ENCODE measurements around the gene ZRANB1.

The ZRANB1 gene

GRCh38 chr10:125005312-125006187, 63.6 kb downstream of the ZRANB1 start:
- Histone ChIP-seq H3K4me3 (ENCODE audit: low read depth in 1 of 2, low read length in 1 of 2) (no peak overlapping the region), H3K27ac (no peak overlapping the region), H3K4me1 (ENCODE audit: control insufficient read depth in 1 of 2, insufficient read depth in 1 of 2, low read depth in 1 of 2, low read length in 1 of 2) (peaks cover 20 to 25% of the 10 kb centered on the region in 2 experiments), H3K36me3 (peaks cover 62% of the 10 kb centered on the region), H3K27me3 (no peaks in the 10 kb centered on the region), H3K9me3 (no peaks in the 10 kb centered on the region)
- TF ChIP-seq CTCF (IDR thresholded peaks at IDR 0.05), result no peak

DNA sequence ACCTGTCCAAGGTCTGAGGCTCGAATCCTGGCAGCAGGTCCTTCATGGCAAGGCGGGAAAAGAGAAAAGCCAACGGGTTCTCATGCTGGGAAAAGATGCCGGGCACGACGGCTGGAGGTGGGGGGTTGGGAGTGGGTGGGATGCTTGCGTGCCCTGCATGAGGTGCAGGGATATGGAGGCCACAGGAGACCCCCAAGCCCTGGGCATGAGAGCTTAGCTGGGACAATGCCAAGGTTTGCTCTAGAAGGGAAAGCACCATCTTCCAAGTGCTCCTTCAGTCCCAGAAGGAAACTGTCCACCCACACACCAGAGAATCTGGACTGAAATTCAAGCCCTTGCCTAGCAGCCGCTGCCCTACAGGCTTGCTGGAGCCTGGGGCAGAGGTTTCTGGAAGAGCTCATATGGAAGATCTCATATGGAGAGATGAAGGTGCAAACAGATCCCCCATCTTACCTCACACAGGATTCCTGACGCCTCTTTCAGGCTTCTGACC, 64.3 kb downstream of the ZRANB1 start:
- Histone ChIP-seq H3K4me1 (ENCODE audit: control insufficient read depth in 1 of 2, insufficient read depth in 1 of 2, low read depth in 1 of 2, low read length in 1 of 2) (peaks cover 20 to 25% of the 10 kb centered on the region in 2 experiments), H3K9me3 (no peaks in the 10 kb centered on the region), H3K36me3 (peaks cover 56% of the 10 kb centered on the region), H3K4me3 (ENCODE audit: low read depth in 1 of 2, low read length in 1 of 2) (no peak overlapping the region), H3K27ac (no peak overlapping the region), H3K27me3 (no peaks in the 10 kb centered on the region)
- TF ChIP-seq CTCF (IDR thresholded peaks at IDR 0.05), result no peak

DNA sequence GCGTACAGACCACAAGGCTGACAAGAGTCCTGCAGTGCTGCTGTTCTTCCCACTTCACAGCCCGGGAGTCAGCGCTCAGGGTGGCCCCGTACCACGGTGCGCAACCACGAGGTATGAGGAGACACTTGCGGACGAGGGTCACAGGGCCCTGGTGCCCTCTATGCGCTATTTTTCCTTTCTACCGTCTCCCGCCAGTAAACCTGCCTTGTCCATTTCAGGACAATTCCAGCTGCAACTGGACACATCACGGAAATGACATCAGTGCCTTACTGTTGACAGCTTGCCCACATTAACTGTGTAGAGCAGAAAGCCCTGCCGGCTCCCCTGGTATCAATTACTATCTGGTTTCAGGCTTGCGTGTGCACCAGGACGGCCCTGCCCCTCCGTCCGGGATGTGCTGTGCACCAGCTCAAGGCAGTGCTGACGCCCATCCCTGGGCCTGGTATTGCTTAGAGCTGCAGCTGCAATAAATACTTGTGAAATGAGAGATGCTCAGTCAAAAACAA, 65.1 kb downstream of the ZRANB1 start:
- TF ChIP-seq CTCF (IDR thresholded peaks at IDR 0.05), result no peak
- Histone ChIP-seq H3K4me1 (ENCODE audit: control insufficient read depth in 1 of 2, insufficient read depth in 1 of 2, low read depth in 1 of 2, low read length in 1 of 2) (peaks cover 20 to 25% of the 10 kb centered on the region in 2 experiments), H3K4me3 (ENCODE audit: low read depth in 1 of 2, low read length in 1 of 2) (no peak overlapping the region), H3K9me3 (no peaks in the 10 kb centered on the region), H3K27ac (peak overlapping the region; percentile 88), H3K27me3 (no peaks in the 10 kb centered on the region), H3K36me3 (peaks cover 56% of the 10 kb centered on the region)

DNA sequence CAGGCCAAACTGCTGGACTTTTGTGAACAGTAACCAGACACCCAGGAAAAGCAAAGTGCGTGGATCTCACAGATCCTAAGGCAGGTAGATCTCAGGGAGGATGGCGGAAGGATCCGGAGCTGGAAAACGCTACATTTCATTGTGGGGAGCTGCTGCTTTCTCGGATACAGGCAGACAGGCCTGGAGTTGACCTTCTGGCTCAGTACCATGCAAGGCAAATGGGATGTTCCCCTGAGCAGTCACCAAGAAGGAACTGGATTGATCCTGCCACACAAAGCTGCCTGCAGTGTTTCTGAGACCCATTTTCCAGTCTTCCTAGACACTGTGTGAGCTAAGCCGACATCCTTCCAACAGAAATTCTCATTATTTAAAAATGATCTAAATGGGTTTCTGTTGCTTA, 65.5 kb downstream of the ZRANB1 start:
- no peak overlapping the region for H3K4me3 ChIP-seq (ENCODE audit: low read depth in 1 of 2, low read length in 1 of 2)
- peaks cover 20 to 25% of the 10 kb centered on the region in 2 experiments for H3K4me1 ChIP-seq (ENCODE audit: control insufficient read depth in 1 of 2, insufficient read depth in 1 of 2, low read depth in 1 of 2, low read length in 1 of 2)
- H3K9me3 ChIP-seq, result no peaks in the 10 kb centered on the region
- H3K27me3 ChIP-seq, result no peaks in the 10 kb centered on the region
- H3K27ac ChIP-seq, result peak overlapping the region; percentile 88
- H3K36me3 ChIP-seq, result peaks cover 56% of the 10 kb centered on the region
- TF ChIP-seq CTCF (IDR thresholded peaks at IDR 0.05), result no peak

- no peak for TF ChIP-seq CTCF (IDR thresholded peaks at IDR 0.05)
- peak overlapping the region; percentile 88 for H3K27ac ChIP-seq
- H3K4me3 ChIP-seq (ENCODE audit: low read depth in 1 of 2, low read length in 1 of 2), result peak overlapping the region in 1 of 2 experiments; percentile 38
- no peaks in the 10 kb centered on the region for H3K27me3 ChIP-seq
- peaks cover 52% of the 10 kb centered on the region for H3K36me3 ChIP-seq
- H3K9me3 ChIP-seq, result no peaks in the 10 kb centered on the region
- peaks cover 20 to 25% of the 10 kb centered on the region in 2 experiments for H3K4me1 ChIP-seq (ENCODE audit: control insufficient read depth in 1 of 2, insufficient read depth in 1 of 2, low read depth in 1 of 2, low read length in 1 of 2)
Measured at GRCh38 chr10:125008689-125009638, 67.0 kb downstream of the ZRANB1 start.
